HEK293T (cell line): Measurements from ENCODE around the gene SMOC2.

ENCODE experiments used
- CTCF ChIA-PET: fragments of 350-600 bp; formaldehyde crosslinking; extraction: SDS; loops from one replicate; lab custom pipeline; 2021; ENCODE audit warnings: antibody characterized with exemption, inconsistent platforms; lab: Yijun Ruan, JAX
- POLR2A ChIA-PET: fragments of 350-600 bp; formaldehyde crosslinking; extraction: SDS; loops from one replicate; lab custom pipeline; 2020; ENCODE audit warnings: antibody characterized with exemption, inconsistent platforms; lab: Yijun Ruan, JAX
- DNase-seq: peaks from one replicate; pipeline ENCODE4 v3.0.0; 2012; ENCODE audit warnings: mixed read lengths; ENCODE audit errors: extremely low spot score
- ARNT ChIP-seq: fragments of 450-650 bp; IDR thresholded peaks from 2 replicates; pipeline ENCODE4 v1.6.1; 2017; ENCODE audit warnings: mild to moderate bottlenecking
- BHLHE40 ChIP-seq: fragments of 450-650 bp; IDR thresholded peaks from 2 replicates; pipeline ENCODE4 v1.6.1; 2016; ENCODE audit warnings: mild to moderate bottlenecking, moderate library complexity, borderline replicate concordance
- CTBP1 ChIP-seq: fragments of 450-650 bp; IDR thresholded peaks from 2 replicates; pipeline ENCODE4 v1.6.1; 2016; ENCODE audit warnings: borderline replicate concordance
- ELF4 ChIP-seq: fragments of 450-650 bp; IDR thresholded peaks from 2 replicates; pipeline ENCODE4 v1.6.1; 2017; ENCODE audit warnings: antibody characterized with exemption
- FOXA1 ChIP-seq: fragments of 450-650 bp; IDR thresholded peaks from 2 replicates; pipeline ENCODE4 v1.6.1; 2016; ENCODE audit warnings: mild to moderate bottlenecking
- FOXK2 ChIP-seq: fragments of 450-650 bp; IDR thresholded peaks from 2 replicates; pipeline ENCODE4 v1.6.1; 2016; ENCODE audit warnings: mild to moderate bottlenecking
- FOXM1 ChIP-seq: fragments of 450-650 bp; IDR thresholded peaks from 2 replicates; pipeline ENCODE4 v1.6.1; 2017; ENCODE audit warnings: mild to moderate bottlenecking, borderline replicate concordance
- HDGF ChIP-seq: fragments of 450-650 bp; IDR thresholded peaks from 2 replicates; pipeline ENCODE4 v1.6.1; 2017; ENCODE audit warnings: antibody characterized with exemption, borderline replicate concordance
- L3MBTL2 ChIP-seq: fragments of 450-650 bp; conservative IDR thresholded peaks from 2 replicates; pipeline ENCODE4 v1.6.1; 2016; ENCODE audit warnings: mild to moderate bottlenecking
- LEF1 ChIP-seq: fragments of 450-650 bp; IDR thresholded peaks from 2 replicates; pipeline ENCODE4 v1.6.1; 2017; ENCODE audit warnings: mild to moderate bottlenecking, borderline replicate concordance
- NFRKB ChIP-seq: fragments of 450-650 bp; IDR thresholded peaks from 2 replicates; pipeline ENCODE4 v1.6.1; 2016; ENCODE audit warnings: mild to moderate bottlenecking, moderate library complexity
- PKNOX1 ChIP-seq: fragments of 450-650 bp; IDR thresholded peaks from 2 replicates; pipeline ENCODE4 v1.6.1; 2016
- SP1 ChIP-seq: fragments of 450-650 bp; IDR thresholded peaks from 2 replicates; pipeline ENCODE4 v1.6.1; 2017
- SUZ12 ChIP-seq: fragments of 450-650 bp; IDR thresholded peaks from 2 replicates; pipeline ENCODE4 v1.6.1; 2016; ENCODE audit warnings: mild to moderate bottlenecking
- TARDBP ChIP-seq: fragments of 450-650 bp; IDR thresholded peaks from 2 replicates; pipeline ENCODE4 v1.6.1; 2016
- ZNF384 ChIP-seq: fragments of 450-650 bp; IDR thresholded peaks from 2 replicates; pipeline ENCODE4 v1.6.1; 2016

Gene SMOC2

GRCh38 chr6:168598251-168599117, 157.5 kb downstream of the SMOC2 start:
- no peak for DNase-seq
- ChIA-PET POLR2A (no interaction called here), CTCF (no interaction called here)
- TF ChIP-seq CTBP1 = no peak
- TF ChIP-seq SP1 = no peak
- TF ChIP-seq SUZ12 = no peak

- no peak for DNase-seq
- TF ChIP-seq ELF4 = no peak
- no peak for TF ChIP-seq ARNT
- TF ChIP-seq FOXK2 = no peak
- TF ChIP-seq PKNOX1 = no peak
- TF ChIP-seq FOXA1 = no peak
- no peak for TF ChIP-seq ZNF384
- TF ChIP-seq BHLHE40 = no peak
- no peak for TF ChIP-seq SUZ12
- no peak for TF ChIP-seq SP1
- no peak for TF ChIP-seq HDGF
- TF ChIP-seq LEF1 = no peak
- no peak for TF ChIP-seq FOXM1
- no peak for TF ChIP-seq CTBP1
- no peak for TF ChIP-seq NFRKB
- TF ChIP-seq TARDBP = no peak
- TF ChIP-seq L3MBTL2 = no peak
- ChIA-PET POLR2A (no interaction called here), CTCF (no interaction called here)
Measured at GRCh38 chr6:168599118-168599494, 158.1 kb downstream of the SMOC2 start.

- DNase-seq = no peak
- POLR2A ChIA-PET = no interaction called here
- TF ChIP-seq LEF1 (no peak), FOXA1 (no peak), HDGF (no peak), SUZ12 (no peak), ARNT (no peak), FOXM1 (no peak), CTBP1 (no peak), TARDBP (no peak), FOXK2 (no peak), BHLHE40 (no peak), SP1 (no peak), ZNF384 (no peak), PKNOX1 (no peak), ELF4 (no peak)
- CTCF ChIA-PET = no interaction called here
Measured at GRCh38 chr6:168599769-168600330, 158.9 kb downstream of the SMOC2 start.

- POLR2A ChIA-PET = no interaction called here
- CTCF ChIA-PET = no interaction called here
- TF ChIP-seq PKNOX1 (no peak), SUZ12 (no peak), SP1 (no peak), TARDBP (no peak), FOXM1 (no peak), FOXK2 (no peak), NFRKB (no peak), BHLHE40 (no peak), HDGF (no peak), FOXA1 (no peak), ELF4 (no peak), CTBP1 (no peak), ARNT (no peak), L3MBTL2 (no peak), ZNF384 (no peak), LEF1 (no peak)
- no peak for DNase-seq
Measured at GRCh38 chr6:168600381-168600780, 159.4 kb downstream of the SMOC2 start.

GRCh38 chr6:168601111-168601510, 160.1 kb downstream of the SMOC2 start:
- ChIA-PET CTCF (no interaction called here), POLR2A (no interaction called here)
- TF ChIP-seq NFRKB (no peak), FOXM1 (no peak), LEF1 (no peak), FOXA1 (no peak), BHLHE40 (no peak), ZNF384 (no peak), L3MBTL2 (no peak), CTBP1 (no peak), ARNT (no peak), FOXK2 (no peak), SP1 (no peak), PKNOX1 (no peak), TARDBP (no peak)
- no peak for DNase-seq
